Measurements from ENCODE around the gene CD22. TPM values are rescaled to one million over a fixed set of nuclear protein-coding genes. Genes with fewer than 3 reads are reported as not detected.

CD22 gene
- polyA plus RNA-seq, 1 experiment = not detected

DNA sequence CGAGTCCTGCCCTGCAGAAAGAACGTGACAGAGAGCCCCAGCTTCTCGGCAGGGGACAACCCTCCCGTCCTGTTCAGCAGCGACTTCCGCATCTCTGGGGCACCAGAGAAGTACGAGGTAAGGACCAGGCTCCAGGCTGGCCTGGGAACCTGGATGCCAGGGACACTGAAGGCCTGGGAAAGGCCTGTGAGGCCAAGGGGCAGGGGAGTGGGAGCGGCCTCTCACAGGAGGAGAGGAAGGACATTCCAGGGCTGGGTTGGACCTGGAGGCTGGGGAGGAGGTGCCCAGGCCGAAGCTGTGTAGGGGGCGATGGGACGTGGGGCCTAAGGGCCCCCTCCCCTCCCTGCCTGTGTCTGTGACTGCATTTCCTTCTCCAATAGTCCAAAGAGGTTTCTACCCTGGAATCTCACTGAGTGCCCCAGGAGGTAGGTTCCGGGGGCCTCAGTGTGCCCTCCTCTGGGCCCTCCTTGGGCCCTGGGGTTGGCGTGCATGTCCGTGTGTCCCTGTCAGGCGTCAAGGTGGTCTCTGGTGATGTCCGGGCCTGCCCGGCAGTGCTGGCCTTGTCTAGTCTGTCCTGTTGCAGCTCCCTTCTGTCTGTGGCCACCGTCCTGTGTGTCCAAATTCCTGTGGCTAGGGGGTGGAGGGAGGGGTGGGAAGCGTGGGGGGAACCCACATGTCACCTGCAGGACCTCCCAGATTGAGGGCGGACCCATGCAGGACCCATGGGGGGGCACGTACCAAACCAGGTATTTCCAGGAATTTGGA, 16.9 kb upstream of the CD22 start:
- Histone ChIP-seq H3K9me3 (ENCODE audit: control insufficient read depth, insufficient read depth, low read length) (peaks cover 4% of the 10 kb centered on the region; the same call in 1 of the 2 replicates), H3K27me3 (ENCODE audit: control insufficient read depth, insufficient read depth, low read length) (peaks cover 2% of the 10 kb centered on the region), H3K4me3 (ENCODE audit: low read depth, low read length) (no peak overlapping the region), H3K27ac (ENCODE audit: low read depth, low read length) (no peak overlapping the region)
- TF ChIP-seq, protein P1, sequence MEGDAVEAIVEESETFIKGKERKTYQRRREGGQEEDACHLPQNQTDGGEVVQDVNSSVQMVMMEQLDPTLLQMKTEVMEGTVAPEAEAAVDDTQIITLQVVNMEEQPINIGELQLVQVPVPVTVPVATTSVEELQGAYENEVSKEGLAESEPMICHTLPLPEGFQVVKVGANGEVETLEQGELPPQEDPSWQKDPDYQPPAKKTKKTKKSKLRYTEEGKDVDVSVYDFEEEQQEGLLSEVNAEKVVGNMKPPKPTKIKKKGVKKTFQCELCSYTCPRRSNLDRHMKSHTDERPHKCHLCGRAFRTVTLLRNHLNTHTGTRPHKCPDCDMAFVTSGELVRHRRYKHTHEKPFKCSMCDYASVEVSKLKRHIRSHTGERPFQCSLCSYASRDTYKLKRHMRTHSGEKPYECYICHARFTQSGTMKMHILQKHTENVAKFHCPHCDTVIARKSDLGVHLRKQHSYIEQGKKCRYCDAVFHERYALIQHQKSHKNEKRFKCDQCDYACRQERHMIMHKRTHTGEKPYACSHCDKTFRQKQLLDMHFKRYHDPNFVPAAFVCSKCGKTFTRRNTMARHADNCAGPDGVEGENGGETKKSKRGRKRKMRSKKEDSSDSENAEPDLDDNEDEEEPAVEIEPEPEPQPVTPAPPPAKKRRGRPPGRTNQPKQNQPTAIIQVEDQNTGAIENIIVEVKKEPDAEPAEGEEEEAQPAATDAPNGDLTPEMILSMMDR (IDR thresholded peaks at IDR 0.05; ENCODE audit: low read depth, low read length) = no peak
- DNase-seq (ENCODE audit: low read depth, low spot score) = no peak
- ChIA-PET POLR2A (no interaction called here), CTCF (no interaction called here)

- TF ChIP-seq, protein P1 (IDR thresholded peaks at IDR 0.05; ENCODE audit: low read depth, low read length) = no peak
- ChIA-PET CTCF (interaction anchor here (0.6 kb wide), 1 partner anchor 316 kb away, joined by 3 read pairs; no protein-coding TSS in a partner anchor), POLR2A (no interaction called here)
- no peak for DNase-seq (ENCODE audit: low read depth, low spot score)
- H3K9me3 ChIP-seq (ENCODE audit: control insufficient read depth, insufficient read depth, low read length) = peaks cover 4% of the 10 kb centered on the region; the same call in 1 of the 2 replicates
- peaks cover 2% of the 10 kb centered on the region for H3K27me3 ChIP-seq (ENCODE audit: control insufficient read depth, insufficient read depth, low read length)
- no peak overlapping the region for H3K27ac ChIP-seq (ENCODE audit: low read depth, low read length)
- H3K4me3 ChIP-seq (ENCODE audit: low read depth, low read length) = no peak overlapping the region
Observed at GRCh38 chr19:35313587-35313986, 15.4 kb upstream of the CD22 start.

- peaks cover 2% of the 10 kb centered on the region for H3K27me3 ChIP-seq (ENCODE audit: control insufficient read depth, insufficient read depth, low read length)
- ChIA-PET CTCF (interaction anchor here (0.6 kb wide), 1 partner anchor 316 kb away, joined by 3 read pairs; no protein-coding TSS in a partner anchor), POLR2A (no interaction called here)
- H3K9me3 ChIP-seq (ENCODE audit: control insufficient read depth, insufficient read depth, low read length) = peaks cover 4% of the 10 kb centered on the region; the same call in 1 of the 2 replicates
- no peak overlapping the region for H3K27ac ChIP-seq (ENCODE audit: low read depth, low read length)
- no peak overlapping the region for H3K4me3 ChIP-seq (ENCODE audit: low read depth, low read length)
- TF ChIP-seq, protein P1 (IDR thresholded peaks at IDR 0.05; ENCODE audit: low read depth, low read length) = no peak
- no peak for DNase-seq (ENCODE audit: low read depth, low spot score)
Observed at GRCh38 chr19:35314031-35314430, 15.0 kb upstream of the CD22 start.

- no peak overlapping the region for H3K4me3 ChIP-seq (ENCODE audit: low read depth, low read length)
- peaks cover under 1% of the 10 kb centered on the region; the same call in 1 of the 2 replicates for H3K9me3 ChIP-seq (ENCODE audit: control insufficient read depth, insufficient read depth, low read length)
- H3K27me3 ChIP-seq (ENCODE audit: control insufficient read depth, insufficient read depth, low read length) = peaks cover 2% of the 10 kb centered on the region
- H3K27ac ChIP-seq (ENCODE audit: low read depth, low read length) = no peak overlapping the region
- DNase-seq (ENCODE audit: low read depth, low spot score) = no peak
- ChIA-PET POLR2A (no interaction called here), CTCF (no interaction called here)
- TF ChIP-seq, protein P1 (IDR thresholded peaks at IDR 0.05; ENCODE audit: low read depth, low read length) = no peak
Observed at GRCh38 chr19:35314858-35315470, 14.0 kb upstream of the CD22 start.

DNA sequence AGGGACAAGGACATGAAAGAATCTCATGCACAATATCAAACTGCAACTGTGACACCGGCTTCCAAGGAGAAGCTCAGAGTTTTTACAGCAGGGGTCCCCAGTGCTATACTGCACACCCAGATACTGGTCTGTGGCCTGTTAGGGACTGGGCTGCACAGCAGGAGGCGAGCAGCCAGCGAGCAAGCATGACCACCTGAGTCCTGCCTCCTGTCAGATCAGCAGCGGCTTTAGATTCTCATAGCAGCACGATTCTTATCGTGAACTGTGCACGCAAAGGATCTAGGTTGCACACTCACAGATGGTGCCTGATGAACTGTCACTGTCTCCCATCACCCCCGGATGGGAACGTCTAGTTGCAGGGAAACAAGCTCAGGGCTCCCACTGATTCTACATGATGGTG, 13.1 kb upstream of the CD22 start:
- H3K27ac ChIP-seq (ENCODE audit: low read depth, low read length) = no peak overlapping the region
- TF ChIP-seq, protein P1 (IDR thresholded peaks at IDR 0.05; ENCODE audit: low read depth, low read length) = no peak
- no peaks in the 10 kb centered on the region for H3K9me3 ChIP-seq (ENCODE audit: control insufficient read depth, insufficient read depth, low read length)
- ChIA-PET POLR2A (no interaction called here), CTCF (no interaction called here)
- H3K4me3 ChIP-seq (ENCODE audit: low read depth, low read length) = no peak overlapping the region
- no peak for DNase-seq (ENCODE audit: low read depth, low spot score)
- H3K27me3 ChIP-seq (ENCODE audit: control insufficient read depth, insufficient read depth, low read length) = no peaks in the 10 kb centered on the region

Data from AG04450 (cell line).